Stimulated activated CD8-positive, alpha-beta memory T cell treated with anti-CD3 and anti-CD28 coated beads, Interleukin-2, amount 100 ng/mL, for 48 hours (primary cell): ENCODE data around the gene SLC23A1.
A peak's percentile ranks its signal among the peaks of the same experiment; 100 is the strongest.
"Not testable (repeated sequence)": the region's sequence is repeated elsewhere in the genome, so short reads cannot be mapped to it uniquely, and the experiment has no call there.

ENCODE experiments used
- DNase-seq, 2 donors: peaks; one replicate each; pipeline ENCODE4 v3.0.0-alpha.2; 2020; ENCODE audit warnings: low read depth in 2 of 2

Gene SLC23A1

GRCh38 chr5:139369181-139369580 is 13.9 kb downstream of the SLC23A1 start:
- DNase-seq = no peak

DNA sequence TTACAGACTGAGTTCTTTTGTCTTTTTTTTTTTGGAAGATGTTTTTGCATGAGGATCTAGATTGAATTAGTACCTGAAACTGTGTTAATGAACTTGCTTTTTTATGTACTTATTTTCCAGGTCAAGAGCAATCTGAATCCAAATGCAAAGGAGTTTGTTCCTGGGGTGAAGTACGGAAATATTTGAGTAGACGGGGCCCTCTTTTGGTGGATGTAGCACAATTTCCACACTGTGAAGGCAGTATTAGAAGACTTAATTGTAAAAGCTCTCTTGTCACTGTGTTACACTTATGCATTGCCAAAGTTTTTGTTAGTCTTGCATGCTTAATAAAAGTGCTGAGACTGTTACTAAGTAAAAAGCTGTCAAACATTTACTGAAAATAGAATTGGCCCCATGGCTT is 14.5 kb downstream of the SLC23A1 start:
- DNase-seq = no peak

- DNase-seq = no peak
Measured at GRCh38 chr5:139364466-139364865, 18.6 kb downstream of the SLC23A1 start.

GRCh38 chr5:139363937-139364336 is 19.2 kb downstream of the SLC23A1 start:
- DNase-seq = no peak

- DNase-seq = no peak
Measured at GRCh38 chr5:139361835-139362429, 21.2 kb downstream of the SLC23A1 start.

GRCh38 chr5:139360384-139360783 is 22.7 kb downstream of the SLC23A1 start:
- no peak for DNase-seq

DNA sequence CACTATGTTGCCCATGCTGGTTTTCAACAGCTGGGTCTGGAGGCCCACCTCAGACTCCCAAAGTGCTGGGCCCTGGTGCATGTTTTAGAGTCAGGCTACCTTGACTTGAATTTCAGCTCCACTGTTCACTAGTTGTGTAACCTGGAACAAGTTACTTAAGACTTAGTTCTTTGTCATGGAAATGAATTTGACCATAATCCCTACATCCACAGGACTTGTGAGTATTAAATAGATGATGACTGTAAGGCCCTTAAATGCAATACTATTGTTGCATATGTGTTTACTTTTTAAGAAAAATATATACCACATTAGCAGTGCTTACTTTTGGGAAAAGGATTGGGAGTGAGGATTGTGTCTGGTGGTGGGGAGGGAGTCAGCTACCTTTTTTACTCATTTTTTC is 25.0 kb downstream of the SLC23A1 start:
- DNase-seq = no peak

DNA sequence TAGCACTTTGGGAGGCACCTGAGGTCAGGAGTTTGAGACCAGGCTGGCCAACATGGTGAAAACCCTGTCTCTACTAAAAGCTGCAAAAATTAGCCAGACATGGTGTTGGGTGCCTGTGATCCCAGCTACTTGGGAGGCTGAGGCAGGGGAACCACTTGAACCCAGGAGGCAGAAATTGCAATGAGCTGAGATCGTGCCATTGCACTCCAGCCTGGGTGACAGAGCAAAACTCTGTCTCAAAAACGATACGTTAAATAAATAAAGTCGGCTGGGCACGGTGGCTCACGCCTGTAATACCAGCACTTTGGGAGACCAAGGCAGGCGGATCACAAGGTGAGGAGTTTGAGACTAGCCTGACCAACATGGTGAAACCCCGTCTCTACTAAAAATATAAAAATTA is 27.2 kb downstream of the SLC23A1 start:
- DNase-seq = not testable (repeated sequence)

- no peak for DNase-seq
Measured at GRCh38 chr5:139354186-139354585, 28.9 kb downstream of the SLC23A1 start.

DNA sequence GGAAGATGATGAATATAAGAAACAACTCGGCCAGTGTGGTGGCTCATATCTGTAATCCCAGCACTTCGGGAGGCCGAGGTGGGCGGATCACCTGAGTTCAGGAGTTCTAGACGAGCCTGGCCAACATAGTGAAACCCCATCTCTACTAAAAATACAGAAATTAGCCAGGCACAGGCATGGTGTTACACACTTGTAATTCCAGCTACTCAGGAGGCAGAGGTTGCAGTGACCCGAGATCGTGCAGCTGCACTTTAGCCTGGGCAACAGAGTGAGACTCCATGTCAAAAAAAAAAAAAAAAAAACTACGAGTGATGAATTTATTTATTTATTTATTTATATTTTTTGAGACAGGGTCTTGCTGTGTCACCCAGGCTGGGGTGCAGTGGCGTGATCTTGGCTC is 35.2 kb downstream of the SLC23A1 start:
- DNase-seq = not testable (repeated sequence)

DNA sequence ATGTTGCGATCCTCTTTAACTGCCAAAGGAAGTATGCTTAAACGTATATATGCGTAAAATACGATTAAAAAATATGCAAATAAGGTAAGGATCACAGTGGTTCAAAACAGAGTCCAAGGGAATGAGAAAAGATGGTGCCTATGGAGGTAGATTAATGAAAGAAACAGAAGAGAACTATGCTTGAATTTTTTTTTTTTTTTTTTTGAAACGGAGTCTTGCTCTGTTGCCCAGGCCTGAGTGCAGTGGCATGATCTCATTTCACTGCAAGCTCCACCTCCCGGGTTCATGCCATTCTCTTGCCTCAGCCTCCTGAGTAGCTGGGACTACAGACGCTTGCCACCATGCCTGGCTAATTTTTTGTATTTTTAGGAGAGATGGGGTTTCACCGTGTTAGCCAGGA is 37.7 kb downstream of the SLC23A1 start:
- not testable (repeated sequence) for DNase-seq

DNA sequence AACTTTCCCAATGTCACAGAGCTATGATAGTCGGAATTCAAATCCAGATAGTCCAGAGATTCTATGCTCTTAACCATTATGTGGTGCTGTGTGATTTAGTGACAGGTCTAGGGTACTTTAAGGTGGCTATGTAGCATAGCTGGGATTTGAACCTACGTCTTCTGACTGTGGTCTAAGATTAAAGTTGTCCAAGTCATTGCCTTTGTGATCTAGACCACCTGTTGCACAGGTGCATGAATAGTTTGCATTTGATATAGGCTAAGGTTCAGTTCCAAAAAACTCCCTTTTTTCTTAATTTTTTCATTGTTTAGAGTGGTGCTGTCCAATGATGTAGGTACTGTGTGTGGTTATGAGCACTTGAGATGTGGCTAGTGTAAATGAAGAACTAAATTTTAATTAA is 38.9 kb downstream of the SLC23A1 start:
- no peak for DNase-seq

- no peak for DNase-seq
Measured at GRCh38 chr5:139343476-139343875, 39.6 kb downstream of the SLC23A1 start.

GRCh38 chr5:139342423-139342723 is 40.7 kb downstream of the SLC23A1 start:
- DNase-seq = peak in 1 of 2 donors; percentile 79

DNA sequence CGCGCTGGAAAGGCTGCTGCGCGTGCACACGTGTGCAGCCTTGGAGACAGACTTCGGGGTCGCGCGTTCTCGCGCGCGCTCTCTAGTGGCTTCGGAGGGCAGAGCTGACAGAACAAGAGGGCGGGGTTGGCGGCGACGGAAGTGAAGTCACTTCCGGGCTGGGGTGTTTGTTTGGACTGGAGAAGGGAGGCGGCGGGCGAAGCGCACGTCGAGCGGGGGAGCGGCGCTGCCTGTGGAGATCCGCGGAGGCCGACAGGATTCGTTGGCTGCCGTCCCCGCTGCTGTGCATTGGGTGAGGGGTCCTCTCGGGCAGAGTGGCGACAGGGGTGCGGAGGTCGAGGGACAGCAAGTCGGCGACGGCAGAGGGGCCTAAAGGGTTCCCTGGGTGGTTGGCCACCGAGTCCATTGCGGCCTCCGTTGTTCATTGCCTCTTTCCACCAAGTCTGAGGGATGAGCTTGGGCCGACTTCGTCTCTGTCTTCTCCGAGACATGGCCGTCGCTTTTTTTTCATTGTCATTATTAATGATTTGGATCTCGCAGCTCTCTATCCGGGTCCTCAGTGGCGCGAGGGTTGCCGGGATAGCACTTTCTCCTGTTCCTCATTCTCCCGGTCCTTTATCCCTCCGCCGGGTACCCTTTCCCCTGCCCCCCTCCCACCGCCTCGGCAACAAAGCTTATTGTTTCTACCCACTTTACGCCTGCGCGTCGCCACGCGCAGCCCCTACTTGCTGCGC is 41.2 kb downstream of the SLC23A1 start, which contains the start of gene PAIP2:
TSS of gene PAIP2 (plus strand) at position 166 of the 734 bp plus-strand sequence. CDS start 21,931 bp downstream, outside the sequence.
- peak; percentile 95 to 98 for DNase-seq

GRCh38 chr5:139341187-139341688 is 41.9 kb downstream of the SLC23A1 start:
- DNase-seq = no peak

GRCh38 chr5:139340051-139340450 is 43.0 kb downstream of the SLC23A1 start:
- no peak for DNase-seq

- no peak for DNase-seq
Measured at GRCh38 chr5:139335811-139336210, 47.3 kb downstream of the SLC23A1 start.
